Measurements from ENCODE around the gene TRIM27.

DNA sequence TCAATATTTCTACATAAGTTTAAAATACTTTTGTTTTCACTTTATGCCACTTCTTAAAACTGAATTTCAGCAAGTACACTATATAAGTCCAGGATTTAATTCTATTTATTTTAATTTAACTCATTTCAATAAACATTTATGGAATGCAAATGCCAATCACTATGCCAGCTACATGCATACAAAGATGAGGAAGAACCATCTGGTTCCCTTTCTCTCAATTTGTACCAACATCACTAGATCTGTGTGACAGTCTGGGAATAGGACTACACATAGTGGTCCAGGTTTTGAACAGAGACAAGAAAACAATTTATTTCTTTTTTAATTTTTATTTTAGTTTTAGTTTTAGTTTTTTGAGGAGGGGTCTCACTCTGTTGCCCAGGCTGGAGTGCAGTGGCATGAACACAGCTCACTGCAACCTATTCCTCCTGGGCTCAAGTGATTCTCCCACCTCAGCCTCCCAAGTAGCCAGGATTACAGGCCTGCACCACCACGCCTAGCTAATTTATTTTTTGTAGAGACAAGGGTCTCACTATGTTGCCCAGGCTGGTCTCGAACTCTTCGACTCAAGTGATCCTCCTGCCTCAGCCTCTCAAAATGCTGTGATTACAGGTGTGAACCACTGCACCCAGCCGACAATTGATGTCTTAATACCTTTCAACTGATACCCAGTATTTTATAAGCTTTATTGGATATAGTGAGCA is 35.8 kb downstream of the TRIM27 start:
- TF ChIP-seq, protein P1, sequence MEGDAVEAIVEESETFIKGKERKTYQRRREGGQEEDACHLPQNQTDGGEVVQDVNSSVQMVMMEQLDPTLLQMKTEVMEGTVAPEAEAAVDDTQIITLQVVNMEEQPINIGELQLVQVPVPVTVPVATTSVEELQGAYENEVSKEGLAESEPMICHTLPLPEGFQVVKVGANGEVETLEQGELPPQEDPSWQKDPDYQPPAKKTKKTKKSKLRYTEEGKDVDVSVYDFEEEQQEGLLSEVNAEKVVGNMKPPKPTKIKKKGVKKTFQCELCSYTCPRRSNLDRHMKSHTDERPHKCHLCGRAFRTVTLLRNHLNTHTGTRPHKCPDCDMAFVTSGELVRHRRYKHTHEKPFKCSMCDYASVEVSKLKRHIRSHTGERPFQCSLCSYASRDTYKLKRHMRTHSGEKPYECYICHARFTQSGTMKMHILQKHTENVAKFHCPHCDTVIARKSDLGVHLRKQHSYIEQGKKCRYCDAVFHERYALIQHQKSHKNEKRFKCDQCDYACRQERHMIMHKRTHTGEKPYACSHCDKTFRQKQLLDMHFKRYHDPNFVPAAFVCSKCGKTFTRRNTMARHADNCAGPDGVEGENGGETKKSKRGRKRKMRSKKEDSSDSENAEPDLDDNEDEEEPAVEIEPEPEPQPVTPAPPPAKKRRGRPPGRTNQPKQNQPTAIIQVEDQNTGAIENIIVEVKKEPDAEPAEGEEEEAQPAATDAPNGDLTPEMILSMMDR (IDR thresholded peaks at IDR 0.05 in 8 of 11, conservative IDR thresholded peaks at IDR 0.05 in 3 of 11): no peak
- TF ChIP-seq POLR2A (IDR thresholded peaks at IDR 0.05) (no peak), POLR2AphosphoS5 (IDR thresholded peaks at IDR 0.05) (no peak)
